ENCODE measurements around the gene STK24. TPM values are rescaled to one million over a fixed set of nuclear protein-coding genes. Genes with fewer than 3 reads are reported as not detected.

The STK24 gene
- total RNA-seq, 4 donors from 2014 or later: 55.3 to 96.3 (median 83.9) TPM

GRCh38 chr13:98405690-98406344 lies 171.1 kb downstream of the STK24 start:
- no peak for TF ChIP-seq CTCF (IDR thresholded peaks at IDR 0.05)
- ATAC-seq (ENCODE audit: low FRiP score) (no peak), DNase-seq (ENCODE audit: low spot score) (no peak)

GRCh38 chr13:98405107-98405571 lies 171.8 kb downstream of the STK24 start:
- ATAC-seq (ENCODE audit: low FRiP score): no peak
- no peak for TF ChIP-seq CTCF (IDR thresholded peaks at IDR 0.05)

GRCh38 chr13:98403076-98403475 lies 173.8 kb downstream of the STK24 start:
- DNase-seq (ENCODE audit: low spot score) (no peak), ATAC-seq (ENCODE audit: low FRiP score) (no peak)
- no peak for TF ChIP-seq CTCF (IDR thresholded peaks at IDR 0.05)

More at GRCh38 chr13:98405107-98405571, 171.8 kb downstream of the STK24 start:
- no peak for DNase-seq (ENCODE audit: low spot score)

GRCh38 chr13:98401934-98402333 lies 175.0 kb downstream of the STK24 start:
- no peak for ATAC-seq (ENCODE audit: low FRiP score)

GRCh38 chr13:98399756-98400155 lies 177.2 kb downstream of the STK24 start:
- no peak for TF ChIP-seq CTCF (IDR thresholded peaks at IDR 0.05)
- no peak for ATAC-seq (ENCODE audit: low FRiP score)
- no peak for DNase-seq (ENCODE audit: low spot score)

More at GRCh38 chr13:98401934-98402333, 175.0 kb downstream of the STK24 start:
- TF ChIP-seq CTCF (IDR thresholded peaks at IDR 0.05): no peak
- no peak for DNase-seq (ENCODE audit: low spot score)

GRCh38 chr13:98398581-98398980 lies 178.3 kb downstream of the STK24 start:
- ATAC-seq (ENCODE audit: low FRiP score) (no peak), DNase-seq (ENCODE audit: low spot score) (no peak)
- no peak for TF ChIP-seq CTCF (IDR thresholded peaks at IDR 0.05)

GRCh38 chr13:98397861-98398260 lies 179.0 kb downstream of the STK24 start:
- DNase-seq (ENCODE audit: low spot score): no peak
- TF ChIP-seq CTCF (IDR thresholded peaks at IDR 0.05): no peak
- no peak for ATAC-seq (ENCODE audit: low FRiP score)
